SK-N-SH (cell line): ENCODE data around the gene TBP. TPM values are rescaled to one million over a fixed set of nuclear protein-coding genes. Genes with fewer than 3 reads are reported as not detected.

ENCODE experiments used
- CTCF ChIA-PET: fragments of 300-600, 350-600 bp; formaldehyde crosslinking; extraction: SDS; loops from one replicate; lab custom pipeline; 2021; lab: Yijun Ruan, JAX
- POLR2A ChIA-PET: fragments of 350-600 bp; sonication (Branson Sonifier 250); formaldehyde crosslinking; extraction: SDS; loops from one replicate; lab custom pipeline; 2020; ENCODE audit warnings: antibody characterized with exemption, inconsistent platforms; lab: Yijun Ruan, JAX
- DNase-seq: peaks from one replicate; pipeline ENCODE4 v3.0.0; 2012
- H2AFZ ChIP-seq: fragments of 200-600 bp; sonication (generic); 2 replicates; pipeline ENCODE4 v1.8.1; 2016; ENCODE audit warnings: antibody characterized with exemption, mild to moderate bottlenecking, low read depth
- H3F3A ChIP-seq: fragments of 200-600 bp; sonication (generic); replicated peaks from 2 replicates; pipeline ENCODE3; 2016; ENCODE audit warnings: antibody characterized with exemption, mild to moderate bottlenecking; ENCODE audit not compliant: insufficient read depth
- H3K27ac ChIP-seq, 2 experiments: fragments of 200-500 bp in 1 of 2; fragments of 200-600 bp in 1 of 2; sonication (Bioruptor generic) in 1 of 2; sonication (generic), shearing (Covaris generic) in 1 of 2; 2 replicates each; pipeline versions ENCODE4 v1.5.1 to v1.6.1; 2014 to 2016; ENCODE audit warnings: low read depth in 2 of 2, inconsistent platforms in 1 of 2, low read length in 1 of 2, mild to moderate bottlenecking in 1 of 2, mixed read lengths in 1 of 2
- H3K27me3 ChIP-seq: fragments of 200-600 bp; sonication (generic), shearing (Covaris generic); 2 replicates; pipeline ENCODE4 v1.6.1; 2016; ENCODE audit warnings: mixed run types; ENCODE audit not compliant: insufficient read depth
- H3K36me3 ChIP-seq, 2 experiments: fragments of 200-500 bp in 1 of 2; fragments of 200-600 bp in 1 of 2; sonication (Bioruptor generic) in 1 of 2; sonication (generic) in 1 of 2; replicated peaks in 1 of 2; 2 replicates each; pipeline versions ENCODE3 to v1.5.1; 2014 to 2016; ENCODE audit warnings: low read length in 1 of 2, mild to moderate bottlenecking in 1 of 2; ENCODE audit not compliant: insufficient read depth in 2 of 2, control insufficient read depth in 1 of 2
- H3K4me1 ChIP-seq, 2 experiments: fragments of 200-500 bp in 1 of 2; fragments of 200-600 bp in 1 of 2; sonication (Bioruptor generic) in 1 of 2; sonication (generic), shearing (Covaris generic) in 1 of 2; 2 replicates each; pipeline versions ENCODE4 v1.5.1 to v1.6.1; 2014 to 2016; ENCODE audit warnings: low read depth in 1 of 2, low read length in 1 of 2, mixed run types in 1 of 2; ENCODE audit not compliant: insufficient read depth in 2 of 2, control insufficient read depth in 1 of 2
- H3K4me2 ChIP-seq: fragments of 200-600 bp; sonication (generic), shearing (Covaris generic); 2 replicates; pipeline ENCODE4 v1.6.1; 2017; ENCODE audit warnings: mixed run types
- H3K4me3 ChIP-seq, 2 experiments: fragments of 200-500 bp in 1 of 2; fragments of 200-600 bp in 1 of 2; sonication (Bioruptor generic) in 1 of 2; sonication (generic), shearing (Covaris generic) in 1 of 2; 2 replicates each; pipeline versions ENCODE4 v1.5.1 to v1.8.1; 2014 to 2016; ENCODE audit warnings: low read depth in 2 of 2, inconsistent platforms in 1 of 2, low read length in 1 of 2, mild to moderate bottlenecking in 1 of 2, mixed read lengths in 1 of 2, moderate library complexity in 1 of 2
- H3K79me2 ChIP-seq: fragments of 200-600 bp; sonication (generic); 2 replicates; pipeline ENCODE4 v1.8.1; 2017; ENCODE audit warnings: mild to moderate bottlenecking; ENCODE audit not compliant: insufficient read depth
- H3K9ac ChIP-seq: fragments of 200-600 bp; sonication (generic); 2 replicates; pipeline ENCODE4 v1.6.1; 2017; ENCODE audit warnings: mixed run types
- H3K9me2 ChIP-seq: fragments of 200-600 bp; sonication (generic); 2 replicates; pipeline ENCODE4 v1.6.1; 2017; ENCODE audit warnings: mixed run types
- H3K9me3 ChIP-seq: fragments of 200-600 bp; sonication (generic); 2 replicates; pipeline ENCODE4 v1.6.1; 2017; ENCODE audit warnings: mixed run types, mild to moderate bottlenecking, moderate library complexity
- H4K20me1 ChIP-seq: fragments of 200-600 bp; sonication (generic); 2 replicates; pipeline ENCODE4 v1.6.1; 2017; ENCODE audit warnings: mild to moderate bottlenecking, mixed run types; ENCODE audit not compliant: insufficient read depth
- CHD2 ChIP-seq: fragments of 150-350 bp; IDR thresholded peaks from 2 replicates; pipeline ENCODE4 v1.6.1; 2018; ENCODE audit warnings: low read length; ENCODE audit not compliant: partially characterized antibody
- FOSL2 ChIP-seq: IDR thresholded peaks from 2 replicates; pipeline ENCODE4 v1.4.0; 2012; ENCODE audit warnings: low read depth, mild to moderate bottlenecking, moderate library complexity, borderline replicate concordance
- FOXJ3 ChIP-seq: sonication (generic); formaldehyde crosslinking; IDR thresholded peaks from 2 replicates; pipeline ENCODE4 v1.5.1; 2020; ENCODE audit warnings: mild to moderate bottlenecking, missing genetic modification reagents
- JUND ChIP-seq: IDR thresholded peaks from 2 replicates; pipeline ENCODE4 v1.4.0; 2012
- MEF2A ChIP-seq: IDR thresholded peaks from 2 replicates; pipeline ENCODE4 v1.4.0; 2012; ENCODE audit warnings: low read depth, borderline replicate concordance
- NRF1 ChIP-seq: IDR thresholded peaks from 2 replicates; pipeline ENCODE4 v1.6.1; 2012; ENCODE audit warnings: low read depth, mild to moderate bottlenecking, low read length
- PBX3 ChIP-seq: IDR thresholded peaks from 2 replicates; pipeline ENCODE4; 2012
- RXRA ChIP-seq: IDR thresholded peaks from 2 replicates; pipeline ENCODE4 v1.4.0; 2012; ENCODE audit warnings: low read depth, mild to moderate bottlenecking, borderline replicate concordance
- SMC3 ChIP-seq: IDR thresholded peaks from 2 replicates; pipeline ENCODE4 v1.6.1; 2012; ENCODE audit warnings: low read depth, low read length, improper control_type of control experiment
- TCF12 ChIP-seq: IDR thresholded peaks from 2 replicates; pipeline ENCODE4 v1.4.0; 2012
- USF2 ChIP-seq: fragments of 150-350 bp; IDR thresholded peaks from 2 replicates; pipeline ENCODE4 v1.6.1; 2017; ENCODE audit warnings: antibody characterized with exemption, low read length, low read depth, borderline replicate concordance
- ZBTB33 ChIP-seq: IDR thresholded peaks from 2 replicates; pipeline ENCODE4 v1.4.0; 2012; ENCODE audit warnings: low read depth, borderline replicate concordance
- WGBS: methylation state at CpG from one replicate; pipeline ENCODE4 v1.1.6; 2017; ENCODE audit warnings: low lambda C conversion rate; 5-methylcytosine and 5-hydroxymethylcytosine counted together
- polyA plus RNA-seq, 3 experiments: library from polyadenylated mRNA; depleted of rRNA; stranded (reverse); fragments of >200 nt; gene quantifications; 2 replicates each; pipeline ENCODE4 v1.2.3, GENCODE V29; 2012
- TF ChIP-seq, protein P1 (sequence below): IDR thresholded peaks from 2 replicates; pipeline ENCODE4 v1.4.0; 2012; ENCODE audit warnings: low read depth, borderline replicate concordance
- TF ChIP-seq, protein P2 (sequence below): fragments of 150-350 bp; IDR thresholded peaks from 2 replicates; pipeline ENCODE4 v1.6.1; 2016; ENCODE audit warnings: mild to moderate bottlenecking, low read depth, low read length

Gene TBP
- polyA plus RNA-seq, 1 of the 3 experiments (the other 2 are of a cell fraction): 45.5 TPM

GRCh38 chr6:170522565-170523183 is 31.5 kb upstream of the TBP start (continued):
- no peak for TF ChIP-seq FOSL2
- TF ChIP-seq NRF1: no peak

DNA sequence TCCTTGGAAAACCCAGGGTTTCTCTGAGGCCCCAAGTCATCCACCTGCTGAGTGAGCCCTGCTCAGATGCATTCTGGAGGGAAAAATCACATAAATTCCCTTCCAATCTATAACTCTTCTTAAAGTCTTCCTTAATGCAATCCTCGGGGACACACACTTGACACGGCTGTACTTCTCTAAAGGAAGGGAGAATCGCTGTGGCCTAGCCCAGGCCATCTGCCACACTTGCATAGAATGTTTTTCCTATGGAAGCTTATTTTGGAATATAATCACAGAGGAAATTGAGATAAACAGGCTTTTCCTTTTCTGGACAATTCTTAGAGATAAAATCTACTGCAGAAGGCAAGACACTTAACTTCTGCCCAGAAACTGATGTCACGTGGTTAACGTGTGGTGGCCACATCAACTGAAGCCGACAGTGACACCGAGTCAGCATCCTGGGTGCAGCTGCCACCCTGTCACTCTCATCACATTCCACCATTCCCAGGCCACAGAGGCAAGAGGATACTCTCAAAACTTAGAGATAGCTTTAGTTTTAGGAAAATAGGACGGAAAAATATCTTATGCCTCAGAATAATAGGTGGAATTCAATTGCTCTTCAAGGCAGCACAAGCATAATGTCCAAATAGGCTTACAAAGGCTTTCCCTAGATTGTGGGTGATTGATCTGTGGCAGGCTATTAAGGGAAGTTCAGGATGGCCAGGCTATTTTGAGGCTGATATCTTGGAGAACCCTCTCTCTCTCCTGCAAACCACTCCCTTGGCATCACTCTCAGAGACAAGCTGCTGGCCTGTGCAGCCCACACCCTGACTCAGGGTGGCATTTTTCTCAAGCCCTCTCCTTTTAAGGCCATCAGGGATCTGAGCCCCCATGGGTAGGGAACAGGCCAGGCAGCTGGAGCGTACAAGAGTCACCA is 30.7 kb upstream of the TBP start:
- H3K27me3 ChIP-seq: no peaks in the 10 kb centered on the region
- H3F3A ChIP-seq: no peaks in the 10 kb centered on the region
- no peak overlapping the region for H3K4me2 ChIP-seq
- H3K79me2 ChIP-seq: no peaks in the 10 kb centered on the region
- no peaks in the 10 kb centered on the region for H3K9me2 ChIP-seq
- ChIA-PET CTCF (interaction anchor here (0.7 to 3.6 kb wide), 8 partner anchors 192 to 733 kb away, joined by 3 to 25 read pairs (median 4); no protein-coding TSS in a partner anchor), POLR2A (no interaction called here)
- no peaks in the 10 kb centered on the region for H3K9me3 ChIP-seq
- H3K9ac ChIP-seq: no peak overlapping the region
- H3K36me3 ChIP-seq: no peaks in the 10 kb centered on the region
- H2AFZ ChIP-seq: no peak overlapping the region
- H3K4me3 ChIP-seq: no peak overlapping the region
- WGBS: 69% methylated on average over 8 of the region's 9 CpGs
- H3K27ac ChIP-seq: no peak overlapping the region
- DNase-seq: no peak
- peaks cover 0 to 9% of the 10 kb centered on the region in 2 experiments; a peak in 1 of 4 replicates for H3K4me1 ChIP-seq
- H4K20me1 ChIP-seq: no peaks in the 10 kb centered on the region
- TF ChIP-seq USF2: no peak

GRCh38 chr6:170524172-170524502 is 30.0 kb upstream of the TBP start:
- WGBS: 69% methylated on average over 4 of the region's 5 CpGs
- peaks cover 0 to 9% of the 10 kb centered on the region in 2 experiments; a peak in 1 of 4 replicates for H3K4me1 ChIP-seq
- H3K27ac ChIP-seq: no peak overlapping the region
- H2AFZ ChIP-seq: no peak overlapping the region
- H3K9ac ChIP-seq: no peak overlapping the region
- H3K9me2 ChIP-seq: no peaks in the 10 kb centered on the region
- no peak overlapping the region for H3K4me2 ChIP-seq
- H3K9me3 ChIP-seq: no peaks in the 10 kb centered on the region
- no peak for DNase-seq
- TF ChIP-seq MEF2A (no peak), JUND (no peak), TCF12 (no peak), FOSL2 (no peak), CHD2 (no peak), PBX3 (no peak), FOXJ3 (CRISPR knock-in tag) (no peak), SMC3 (no peak), ZBTB33 (no peak), RXRA (no peak)
- TF ChIP-seq, protein P1, sequence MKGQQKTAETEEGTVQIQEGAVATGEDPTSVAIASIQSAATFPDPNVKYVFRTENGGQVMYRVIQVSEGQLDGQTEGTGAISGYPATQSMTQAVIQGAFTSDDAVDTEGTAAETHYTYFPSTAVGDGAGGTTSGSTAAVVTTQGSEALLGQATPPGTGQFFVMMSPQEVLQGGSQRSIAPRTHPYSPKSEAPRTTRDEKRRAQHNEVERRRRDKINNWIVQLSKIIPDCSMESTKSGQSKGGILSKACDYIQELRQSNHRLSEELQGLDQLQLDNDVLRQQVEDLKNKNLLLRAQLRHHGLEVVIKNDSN: no peak
- TF ChIP-seq, protein P2, sequence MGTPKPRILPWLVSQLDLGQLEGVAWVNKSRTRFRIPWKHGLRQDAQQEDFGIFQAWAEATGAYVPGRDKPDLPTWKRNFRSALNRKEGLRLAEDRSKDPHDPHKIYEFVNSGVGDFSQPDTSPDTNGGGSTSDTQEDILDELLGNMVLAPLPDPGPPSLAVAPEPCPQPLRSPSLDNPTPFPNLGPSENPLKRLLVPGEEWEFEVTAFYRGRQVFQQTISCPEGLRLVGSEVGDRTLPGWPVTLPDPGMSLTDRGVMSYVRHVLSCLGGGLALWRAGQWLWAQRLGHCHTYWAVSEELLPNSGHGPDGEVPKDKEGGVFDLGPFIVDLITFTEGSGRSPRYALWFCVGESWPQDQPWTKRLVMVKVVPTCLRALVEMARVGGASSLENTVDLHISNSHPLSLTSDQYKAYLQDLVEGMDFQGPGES: no peak
- TF ChIP-seq, all 33 proteins: peak for 0
- no peaks in the 10 kb centered on the region for H3K36me3 ChIP-seq
- H3K27me3 ChIP-seq: no peaks in the 10 kb centered on the region
- no peaks in the 10 kb centered on the region for H4K20me1 ChIP-seq
- no peaks in the 10 kb centered on the region for H3K79me2 ChIP-seq
- H3K4me3 ChIP-seq: no peak overlapping the region
- ChIA-PET CTCF (interaction anchor here (0.7 to 3.6 kb wide), 6 partner anchors 528 to 734 kb away, joined by 3 to 25 read pairs (median 4); no protein-coding TSS in a partner anchor), POLR2A (no interaction called here)
- H3F3A ChIP-seq: no peaks in the 10 kb centered on the region
